Activated T-helper 9 cell treated with anti-CD3 and anti-CD28 coated beads, Interleukin-2, amount 50 U/mL, for 16 hours (primary cell): ENCODE results near the gene CMPK2.

Experiments
- DNase-seq: peaks from one replicate; pipeline ENCODE4 v3.0.0-alpha.2; 2020; ENCODE audit warnings: low read depth

The CMPK2 gene

GRCh38 chr2:6810961-6811360 is 54.7 kb downstream of the CMPK2 start:
- no peak for DNase-seq

DNA sequence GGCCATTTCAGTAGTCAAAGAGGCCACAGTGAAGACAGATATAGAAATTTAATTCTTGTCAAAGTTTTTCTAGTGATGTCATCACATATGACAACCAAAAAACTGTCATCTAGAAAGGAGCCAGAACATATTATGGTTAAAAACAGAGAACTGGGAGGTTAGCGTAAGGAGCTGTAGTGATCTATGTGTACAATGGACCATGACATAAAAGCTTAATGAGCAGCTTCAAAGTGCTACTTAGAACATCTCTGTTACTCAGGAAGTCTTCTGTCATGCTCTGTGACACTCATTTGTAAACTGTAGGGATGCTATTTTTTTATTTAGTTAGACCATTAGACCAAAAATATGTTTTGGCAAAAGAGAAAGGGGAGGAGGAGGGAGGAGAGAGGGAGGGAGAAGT is 57.3 kb downstream of the CMPK2 start:
- no peak for DNase-seq

DNA sequence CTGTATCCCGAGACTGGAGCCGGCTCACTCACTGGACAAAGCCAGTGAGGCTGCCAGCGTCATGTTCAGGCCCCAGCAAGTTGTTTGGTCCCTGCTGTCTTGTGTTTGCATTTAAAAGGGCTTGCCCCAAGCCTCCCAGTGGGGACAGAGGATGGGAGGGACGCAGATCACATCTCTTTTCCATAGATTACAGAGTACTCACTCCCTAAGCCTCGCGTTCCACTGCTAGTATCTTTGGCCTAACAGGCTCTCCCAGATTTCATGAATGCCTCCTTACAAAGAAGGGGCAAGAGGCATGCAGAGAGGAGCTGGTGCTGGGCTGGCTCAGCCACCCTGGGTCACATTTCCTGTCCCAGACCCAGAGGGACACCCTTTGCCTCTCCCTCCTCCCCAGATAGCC is 59.1 kb downstream of the CMPK2 start:
- DNase-seq: no peak

GRCh38 chr2:6800553-6800952 is 65.2 kb downstream of the CMPK2 start:
- DNase-seq: no peak
